HFFc6 (cell line): ENCODE measurements around the gene ABI1. TPM values are rescaled to one million over a fixed set of nuclear protein-coding genes. Genes with fewer than 3 reads are reported as not detected.
"Not testable (repeated sequence)": the region's sequence is repeated elsewhere in the genome, so short reads cannot be mapped to it uniquely, and the experiment has no call there.

Experiments used
- DNase-seq: peaks from one replicate; pipeline ENCODE4 v3.0.0-alpha.2; 2018
- H3K27ac Mint-ChIP-seq: 2 replicates; pipeline ENCODE4 v1.8.0; 2020; ENCODE audit warnings: mild to moderate bottlenecking, mixed read lengths
- H3K27me3 Mint-ChIP-seq: 2 replicates; pipeline ENCODE4 v1.8.0; 2021; ENCODE audit warnings: mild to moderate bottlenecking, moderate library complexity, mixed read lengths; ENCODE audit not compliant: insufficient read depth
- H3K36me3 Mint-ChIP-seq: 2 replicates; pipeline ENCODE4 v1.8.0; 2021; ENCODE audit warnings: low read depth, mixed read lengths
- H3K4me1 Mint-ChIP-seq: 2 replicates; pipeline ENCODE4 v1.8.0; 2020; ENCODE audit warnings: low read depth, mixed read lengths
- H3K4me3 Mint-ChIP-seq: 2 replicates; pipeline ENCODE4 v1.8.0; 2020; ENCODE audit warnings: mild to moderate bottlenecking, moderate library complexity, mixed read lengths
- H3K9me3 Mint-ChIP-seq: 2 replicates; pipeline ENCODE4 v1.8.0; 2020; ENCODE audit warnings: mild to moderate bottlenecking, mixed read lengths
- CTCF ChIP-seq: fragments of 200-600 bp; sonication (generic); IDR thresholded peaks from 2 replicates; pipeline ENCODE4 v1.5.0; 2021; ENCODE audit warnings: antibody characterized with exemption, mild to moderate bottlenecking
- long read RNA-seq: library from polyadenylated mRNA; unstranded; transcript quantifications from one replicate; pipeline ENCODE4 v2.0.0, GENCODE V29; 2019
- total RNA-seq, 6 experiments: library from RNA; stranded (reverse); fragmentation: NEBNext Ultra II Directional; extraction: Animal tissue kit (Norgen Biotek cat#: 25700); gene quantifications; 2 replicates in 1 of 6; 3 replicates in 5 of 6; pipeline ENCODE4 v1.2.3, GENCODE V29; 2021

ABI1 gene
- 10 to 100 TPM; 48.0 to 56.5 (median 53.3) TPM for total RNA-seq
- long read RNA-seq, transcript ABI1-208 (10 exons, 3,515 nt), result minor isoform, 13 of 62 reads
- long read RNA-seq, transcript ABI1-205 (10 exons, 3,516 nt), result major isoform, 23 of 62 reads
- long read RNA-seq, partial matches to known transcripts, result 10 of 62 reads
- long read RNA-seq, other reads (novel, unspliced or antisense), result 11 of 62 reads

DNA sequence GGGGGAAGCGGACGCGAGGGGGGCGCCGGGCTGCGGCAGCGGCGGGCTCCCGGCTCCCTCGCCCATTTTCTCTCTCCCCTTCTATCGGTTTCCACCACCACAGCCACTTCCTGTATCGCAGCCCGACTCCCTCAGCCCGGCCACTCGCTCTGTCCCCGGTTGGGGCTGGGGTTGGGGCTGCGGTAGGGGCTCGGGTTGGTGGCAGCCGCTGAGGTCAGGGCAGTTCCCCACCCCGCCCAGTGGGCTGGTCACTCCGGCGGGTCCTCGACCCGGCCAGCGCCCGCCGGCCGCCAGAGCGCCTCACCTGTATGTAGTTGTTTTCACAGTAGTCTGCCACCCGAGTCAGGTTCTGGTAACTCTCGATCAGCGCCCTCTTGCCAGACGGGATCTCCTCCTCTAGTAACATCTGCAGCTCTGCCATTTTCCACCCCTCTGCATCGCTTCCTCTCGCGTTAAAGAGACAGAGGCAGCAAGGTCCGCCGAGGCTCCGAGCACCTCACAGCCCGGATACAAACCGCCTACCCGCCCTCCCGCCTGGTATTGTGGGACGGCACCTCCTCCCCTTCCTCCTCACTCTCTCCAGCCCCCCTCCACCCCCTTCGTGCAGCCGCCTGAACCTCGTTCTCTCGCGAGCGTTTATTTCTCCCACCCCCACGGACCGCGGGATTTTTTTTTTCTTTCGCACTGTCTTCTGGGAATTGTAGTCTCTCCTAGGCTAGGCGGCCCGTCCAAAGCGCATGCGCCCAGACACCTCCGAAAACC, at the start of gene ABI1:
ABI1 (minus strand) TSS at position 516 of the 762 bp plus-strand sequence; CDS start at position 421, 95 bp downstream.
- Mint-ChIP-seq H3K9me3 (no peaks in the 10 kb centered on the region), H3K27ac (peak within 1 kb of the TSS; percentile 96), H3K36me3 (peaks cover 5% of the 10 kb centered on the region; the same call in 1 of the 2 replicates), H3K27me3 (peaks cover 9% of the 10 kb centered on the region; the same call in 1 of the 2 replicates), H3K4me1 (peaks cover 36% of the 10 kb centered on the region), H3K4me3 (peak within 1 kb of the TSS; percentile 97)
- TF ChIP-seq CTCF, result no peak
- peak; percentile 96 for DNase-seq

GRCh38 chr10:26909753-26910152, 49.0 kb upstream of the ABI1 start:
- peaks cover 16% of the 10 kb centered on the region for H3K4me1 Mint-ChIP-seq
- DNase-seq, result no peak
- no peaks in the 10 kb centered on the region; the same call in 1 of the 2 replicates for H3K27me3 Mint-ChIP-seq

GRCh38 chr10:26905253-26905781, 44.6 kb upstream of the ABI1 start:
- not testable (repeated sequence) for DNase-seq, H3K9me3 Mint-ChIP-seq, H3K4me1 Mint-ChIP-seq, H3K36me3 Mint-ChIP-seq, H3K4me3 Mint-ChIP-seq, H3K27ac Mint-ChIP-seq, H3K27me3 Mint-ChIP-seq

More at GRCh38 chr10:26909753-26910152, 49.0 kb upstream of the ABI1 start:
- TF ChIP-seq CTCF, result no peak
- no peak overlapping the region for H3K27ac Mint-ChIP-seq
- H3K36me3 Mint-ChIP-seq, result no peaks in the 10 kb centered on the region
- H3K4me3 Mint-ChIP-seq, result no peak overlapping the region
- H3K9me3 Mint-ChIP-seq, result no peaks in the 10 kb centered on the region; the same call in none of the 2 replicates

GRCh38 chr10:26903431-26904217, 42.9 kb upstream of the ABI1 start:
- H3K4me3 Mint-ChIP-seq, result no peak overlapping the region

DNA sequence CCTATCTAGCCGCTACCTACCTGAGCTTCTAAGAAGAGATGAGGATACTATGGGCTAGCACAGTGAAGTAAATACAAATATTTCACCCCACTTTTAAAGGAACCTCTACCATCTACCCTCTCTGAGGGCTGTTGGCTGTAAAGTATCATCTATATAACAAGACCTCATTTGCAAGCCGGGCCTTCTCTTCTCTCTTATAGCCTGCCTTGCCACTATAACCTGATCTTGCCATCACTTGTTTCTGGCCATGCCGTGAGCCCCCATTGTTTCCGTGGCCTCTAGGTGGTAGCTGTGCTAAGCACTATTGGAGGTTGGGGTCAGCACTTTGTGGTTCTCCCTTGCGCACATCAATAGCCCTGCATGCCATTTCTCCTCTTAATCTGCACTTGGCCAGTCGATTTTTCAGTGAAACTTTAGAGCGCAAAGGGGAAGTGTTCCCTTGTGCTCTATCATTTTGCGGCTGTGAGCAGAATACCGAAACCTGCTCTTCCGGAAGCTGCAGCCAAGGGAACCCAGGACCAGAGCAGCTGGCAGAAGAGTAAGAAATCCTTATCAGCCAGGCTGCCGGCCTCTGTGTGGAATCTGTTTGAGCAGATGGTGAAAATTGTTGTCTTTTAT, 31.7 kb upstream of the ABI1 start:
- not testable (repeated sequence) for H3K4me3 Mint-ChIP-seq, H3K4me1 Mint-ChIP-seq, H3K9me3 Mint-ChIP-seq, H3K36me3 Mint-ChIP-seq, DNase-seq, H3K27ac Mint-ChIP-seq
- H3K27me3 Mint-ChIP-seq, result peaks cover 11% of the 10 kb centered on the region

More at GRCh38 chr10:26903431-26904217, 42.9 kb upstream of the ABI1 start:
- no peak for TF ChIP-seq CTCF
- Mint-ChIP-seq H3K27ac (no peak overlapping the region), H3K27me3 (peaks cover 15% of the 10 kb centered on the region), H3K4me1 (no peaks in the 10 kb centered on the region), H3K9me3 (no peaks in the 10 kb centered on the region; the same call in none of the 2 replicates), H3K36me3 (no peaks in the 10 kb centered on the region)
- no peak for DNase-seq

- Mint-ChIP-seq H3K27ac (no peak overlapping the region), H3K4me3 (no peak overlapping the region), H3K4me1 (peaks cover 12% of the 10 kb centered on the region), H3K27me3 (peaks cover 7% of the 10 kb centered on the region), H3K36me3 (0 out of 2 replicates have a peak, but pooled peaks cover 4% of the 10 kb centered on the region), H3K9me3 (no peaks in the 10 kb centered on the region; the same call in 1 of the 2 replicates)
- DNase-seq, result peak; percentile 72
- TF ChIP-seq CTCF, result peak; percentile 80
Observed at GRCh38 chr10:26890956-26891355, 30.2 kb upstream of the ABI1 start.
